Measurements from ENCODE around the gene PDE6A. TPM values are rescaled to one million over a fixed set of nuclear protein-coding genes. Genes with fewer than 3 reads are reported as not detected.

PDE6A gene
- total RNA-seq, 1 experiment from 2014 or later, result not detected

GRCh38 chr5:149898811-149899210 is 45.8 kb downstream of the PDE6A start:
- no peak overlapping the region for H3K27ac ChIP-seq (ENCODE audit: insufficient read length, low read depth, low read length)
- no peaks in the 10 kb centered on the region for H3K79me1 ChIP-seq (ENCODE audit: insufficient read depth, low read depth, low read length, poor library complexity, severe bottlenecking)
- no peaks in the 10 kb centered on the region for H4K20me1 ChIP-seq (ENCODE audit: control insufficient read depth, insufficient read depth, insufficient read length)
- H2BK15ac ChIP-seq (ENCODE audit: low read depth, low read length), result no peak overlapping the region
- H2BK12ac ChIP-seq (ENCODE audit: insufficient read length, low read depth, low read length), result no peak overlapping the region
- no peak overlapping the region for H2AFZ ChIP-seq (ENCODE audit: low read length)
- H3K27me3 Mint-ChIP-seq (ENCODE audit: low read depth), result no peaks in the 10 kb centered on the region
- H3K9ac ChIP-seq (ENCODE audit: extremely low read depth, insufficient read length, low read length), result no peak overlapping the region
- no peaks in the 10 kb centered on the region for H3K9me3 ChIP-seq (ENCODE audit: control insufficient read depth, low read depth, low read length)
- H3K23ac ChIP-seq (ENCODE audit: insufficient read length, low read depth, low read length), result no peak overlapping the region
- H3K27ac Mint-ChIP-seq, result no peak overlapping the region
- H4K8ac ChIP-seq (replicated peaks; ENCODE audit: insufficient read length, low read depth, low read length), result no peak overlapping the region
- H3K23me2 ChIP-seq (ENCODE audit: insufficient read length, low read depth, low read length, poor library complexity, severe bottlenecking), result peaks cover 2% of the 10 kb centered on the region
- H3K4me3 Mint-ChIP-seq, result no peak overlapping the region
- H2AK5ac ChIP-seq (ENCODE audit: insufficient read length, low read length), result no peak overlapping the region
- no peaks in the 10 kb centered on the region for H3K4me1 ChIP-seq (ENCODE audit: insufficient read depth, low read length)
- H3K4me2 ChIP-seq (ENCODE audit: insufficient read depth, insufficient read length, low read length), result no peak overlapping the region
- H4K5ac ChIP-seq (ENCODE audit: insufficient read length, low read depth, low read length), result no peak overlapping the region
- no peaks in the 10 kb centered on the region for H3K79me2 ChIP-seq (ENCODE audit: insufficient read depth, low read length)
- no peak overlapping the region for H3T11ph ChIP-seq (ENCODE audit: low read length)
- no peaks in the 10 kb centered on the region for H3K4me1 Mint-ChIP-seq
- H2BK20ac ChIP-seq (ENCODE audit: low read depth, low read length, poor library complexity, severe bottlenecking), result no peak overlapping the region
- H2BK120ac ChIP-seq (ENCODE audit: low read depth, low read length, poor library complexity, severe bottlenecking), result no peak overlapping the region
- no peak overlapping the region for H3K4ac ChIP-seq (ENCODE audit: low read depth, low read length)
- no CpG with 5 or more reads among the region's 1 CpG for WGBS (ENCODE audit: extremely low coverage, insufficient read length, low lambda C conversion rate)
- H4K91ac ChIP-seq (ENCODE audit: insufficient read length, low read depth, low read length), result no peak overlapping the region
- no peak overlapping the region for H2BK5ac ChIP-seq (ENCODE audit: insufficient read length, low read length)
- no peaks in the 10 kb centered on the region for H3K36me3 Mint-ChIP-seq (ENCODE audit: insufficient read depth in 1 of 3, low read depth in 3 of 3)
- H3K56ac ChIP-seq (ENCODE audit: insufficient read length, low read depth, low read length), result no peak overlapping the region
- no peaks in the 10 kb centered on the region for H3K27me3 ChIP-seq (ENCODE audit: insufficient read depth, low read length)
- no peaks in the 10 kb centered on the region for H3K9me3 Mint-ChIP-seq
- TF ChIP-seq, protein P1, sequence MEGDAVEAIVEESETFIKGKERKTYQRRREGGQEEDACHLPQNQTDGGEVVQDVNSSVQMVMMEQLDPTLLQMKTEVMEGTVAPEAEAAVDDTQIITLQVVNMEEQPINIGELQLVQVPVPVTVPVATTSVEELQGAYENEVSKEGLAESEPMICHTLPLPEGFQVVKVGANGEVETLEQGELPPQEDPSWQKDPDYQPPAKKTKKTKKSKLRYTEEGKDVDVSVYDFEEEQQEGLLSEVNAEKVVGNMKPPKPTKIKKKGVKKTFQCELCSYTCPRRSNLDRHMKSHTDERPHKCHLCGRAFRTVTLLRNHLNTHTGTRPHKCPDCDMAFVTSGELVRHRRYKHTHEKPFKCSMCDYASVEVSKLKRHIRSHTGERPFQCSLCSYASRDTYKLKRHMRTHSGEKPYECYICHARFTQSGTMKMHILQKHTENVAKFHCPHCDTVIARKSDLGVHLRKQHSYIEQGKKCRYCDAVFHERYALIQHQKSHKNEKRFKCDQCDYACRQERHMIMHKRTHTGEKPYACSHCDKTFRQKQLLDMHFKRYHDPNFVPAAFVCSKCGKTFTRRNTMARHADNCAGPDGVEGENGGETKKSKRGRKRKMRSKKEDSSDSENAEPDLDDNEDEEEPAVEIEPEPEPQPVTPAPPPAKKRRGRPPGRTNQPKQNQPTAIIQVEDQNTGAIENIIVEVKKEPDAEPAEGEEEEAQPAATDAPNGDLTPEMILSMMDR (conservative IDR thresholded peaks at IDR 0.05), result no peak
- DNase-seq, result no peak
- no peak overlapping the region for H3K18ac ChIP-seq (ENCODE audit: insufficient read length, low read depth, low read length)
- no peak overlapping the region for H3K14ac ChIP-seq (ENCODE audit: insufficient read depth, low read length)
